Cardiac fibroblast (primary cell): ENCODE results near the gene EDARADD.

Experiments used
- DNase-seq, 2 donors: peaks; one replicate each; pipeline versions ENCODE4 v3.0.0 to v3.0.0-alpha.2; 2010; ENCODE audit warnings: low read depth in 2 of 2
- H3K4me3 ChIP-seq, 2 donors: replicated peaks in 1 of 2; 1 replicate in 1 of 2; 2 replicates in 1 of 2; pipeline ENCODE4 v1.5.1; 2011; ENCODE audit warnings: low read depth in 2 of 2, low read length in 2 of 2, mild to moderate bottlenecking in 2 of 2, moderate library complexity in 1 of 2
- TF ChIP-seq, protein P1 (sequence below): IDR thresholded peaks from one replicate; pipeline ENCODE4 v1.5.1; 2011; ENCODE audit warnings: low read depth, mild to moderate bottlenecking, low read length, inconsistent platforms

Gene EDARADD

DNA sequence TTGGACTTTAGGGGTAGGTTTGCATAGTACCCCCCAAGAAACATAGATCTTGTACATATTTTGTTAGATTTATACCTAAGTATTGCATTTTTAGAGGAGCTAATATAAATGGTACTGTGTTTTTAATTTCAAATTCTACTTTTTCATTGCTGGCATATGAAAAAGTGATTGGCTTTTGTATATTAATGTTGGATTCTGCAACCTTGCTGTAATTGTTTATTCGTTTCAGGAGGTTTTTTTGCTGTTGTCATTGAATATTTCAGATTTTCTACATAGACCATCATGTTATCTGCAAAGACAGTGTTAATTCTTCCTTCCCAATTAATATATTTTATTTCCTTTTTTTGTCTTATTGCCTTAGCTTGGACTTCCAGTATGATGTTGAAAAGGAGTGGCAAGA is 23.0 kb upstream of the EDARADD start:
- H3K4me3 ChIP-seq, result no peak overlapping the region
- TF ChIP-seq, protein P1, sequence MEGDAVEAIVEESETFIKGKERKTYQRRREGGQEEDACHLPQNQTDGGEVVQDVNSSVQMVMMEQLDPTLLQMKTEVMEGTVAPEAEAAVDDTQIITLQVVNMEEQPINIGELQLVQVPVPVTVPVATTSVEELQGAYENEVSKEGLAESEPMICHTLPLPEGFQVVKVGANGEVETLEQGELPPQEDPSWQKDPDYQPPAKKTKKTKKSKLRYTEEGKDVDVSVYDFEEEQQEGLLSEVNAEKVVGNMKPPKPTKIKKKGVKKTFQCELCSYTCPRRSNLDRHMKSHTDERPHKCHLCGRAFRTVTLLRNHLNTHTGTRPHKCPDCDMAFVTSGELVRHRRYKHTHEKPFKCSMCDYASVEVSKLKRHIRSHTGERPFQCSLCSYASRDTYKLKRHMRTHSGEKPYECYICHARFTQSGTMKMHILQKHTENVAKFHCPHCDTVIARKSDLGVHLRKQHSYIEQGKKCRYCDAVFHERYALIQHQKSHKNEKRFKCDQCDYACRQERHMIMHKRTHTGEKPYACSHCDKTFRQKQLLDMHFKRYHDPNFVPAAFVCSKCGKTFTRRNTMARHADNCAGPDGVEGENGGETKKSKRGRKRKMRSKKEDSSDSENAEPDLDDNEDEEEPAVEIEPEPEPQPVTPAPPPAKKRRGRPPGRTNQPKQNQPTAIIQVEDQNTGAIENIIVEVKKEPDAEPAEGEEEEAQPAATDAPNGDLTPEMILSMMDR, result no peak
- no peak for DNase-seq

DNA sequence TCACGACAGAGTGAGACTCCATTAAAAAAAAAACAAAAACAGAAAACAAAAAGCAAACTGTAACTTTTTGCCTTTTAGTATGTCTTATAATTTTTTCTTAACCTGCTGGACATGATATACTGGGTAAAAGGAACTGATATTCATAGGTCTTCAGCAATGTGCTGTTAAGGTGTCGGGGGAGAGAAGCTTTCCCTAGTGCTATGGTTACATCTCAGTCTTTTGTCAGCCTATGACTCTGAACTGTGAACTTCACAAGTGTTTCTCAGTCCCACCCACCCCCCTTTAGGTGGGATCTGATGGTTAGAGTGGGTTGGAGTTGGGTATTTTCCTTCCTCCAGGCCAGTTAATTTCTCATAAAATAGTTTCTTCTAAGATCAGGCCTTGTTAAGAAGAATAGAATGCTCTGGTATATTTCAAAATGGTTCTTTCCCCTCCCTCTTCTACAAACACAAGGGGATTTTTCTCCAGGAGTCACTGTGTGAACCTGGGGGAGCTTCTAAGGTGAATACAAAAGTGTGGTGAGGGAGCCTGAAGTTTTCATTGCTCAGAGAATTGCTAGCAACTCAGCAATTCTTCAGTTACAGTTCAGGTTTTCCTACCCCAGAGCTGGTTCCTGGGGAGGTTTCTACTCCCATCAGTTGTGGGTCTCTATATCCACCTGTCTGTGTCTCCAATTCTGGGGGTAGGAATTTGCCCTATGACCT is 16.1 kb upstream of the EDARADD start:
- TF ChIP-seq, protein P1, result no peak
- no peak for DNase-seq
- H3K4me3 ChIP-seq, result no peak overlapping the region

DNA sequence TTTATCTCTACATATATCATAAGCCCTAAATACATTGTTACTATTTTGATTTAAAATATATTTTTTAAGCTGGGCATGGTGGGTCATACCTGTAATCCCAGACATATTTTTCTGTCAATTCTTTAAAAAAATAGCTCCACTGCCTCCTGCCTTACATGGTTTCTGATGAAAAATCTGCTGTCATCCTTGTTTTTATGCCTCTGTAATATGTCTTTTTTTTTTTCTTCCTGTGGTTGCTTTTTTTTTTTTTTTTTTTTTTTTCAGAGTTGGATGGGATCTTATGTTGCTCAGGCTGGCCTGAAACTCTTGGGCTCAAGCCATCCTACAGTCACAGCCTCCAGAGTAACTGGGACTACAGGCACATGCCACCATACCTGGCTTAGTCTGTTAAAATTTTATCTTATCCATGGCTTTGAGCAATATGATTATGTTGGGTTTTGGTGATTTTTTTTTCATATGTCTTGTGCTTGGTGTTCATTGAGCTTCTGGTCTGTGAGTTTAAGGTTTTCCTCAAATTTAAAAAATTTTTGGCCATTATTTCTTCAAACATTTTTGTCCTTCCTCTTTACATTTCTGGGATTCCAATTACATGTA is 12.4 kb upstream of the EDARADD start:
- DNase-seq, result no peak
- TF ChIP-seq, protein P1, result no peak
- H3K4me3 ChIP-seq, result no peak overlapping the region

DNA sequence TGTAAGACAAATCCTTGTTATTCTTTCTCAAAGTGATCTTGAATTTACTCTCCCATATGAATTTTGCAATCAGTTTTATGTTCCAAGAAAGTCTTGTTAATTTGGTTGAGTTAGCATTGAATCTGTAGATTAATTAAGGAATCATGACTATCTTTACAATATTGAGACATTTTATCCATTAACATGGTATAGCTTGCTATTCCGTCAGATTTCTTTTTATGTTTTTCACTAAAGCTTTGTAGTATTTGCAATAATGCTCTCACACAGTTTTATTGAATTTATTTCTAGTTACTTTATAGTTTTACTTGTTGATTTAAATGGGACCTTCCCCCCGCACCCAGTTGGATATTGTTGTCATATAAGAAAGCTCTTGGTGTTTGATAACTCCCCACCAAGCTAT is 5.8 kb upstream of the EDARADD start:
- no peak overlapping the region for H3K4me3 ChIP-seq
- TF ChIP-seq, protein P1, result no peak
- no peak for DNase-seq

DNA sequence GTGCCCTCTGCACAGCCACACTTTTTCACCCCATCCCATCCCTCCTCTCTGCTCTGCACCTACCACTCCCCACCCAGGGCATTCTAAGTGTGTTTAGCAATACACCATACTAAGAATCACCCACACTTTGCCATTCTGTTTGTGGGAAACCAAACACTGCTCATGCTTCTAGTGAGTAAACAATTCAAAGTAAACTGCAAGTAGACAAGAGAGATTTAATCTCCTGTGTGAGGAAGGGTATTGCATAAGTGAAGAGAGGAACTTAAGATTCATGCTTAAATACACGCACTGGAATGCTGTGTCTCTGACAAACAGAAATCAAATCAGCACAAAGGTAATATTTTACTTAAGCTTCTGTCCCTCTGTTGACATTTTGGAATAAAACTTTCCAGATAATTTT is 4.8 kb upstream of the EDARADD start:
- no peak for DNase-seq
- TF ChIP-seq, protein P1, result no peak
- no peak overlapping the region for H3K4me3 ChIP-seq

DNA sequence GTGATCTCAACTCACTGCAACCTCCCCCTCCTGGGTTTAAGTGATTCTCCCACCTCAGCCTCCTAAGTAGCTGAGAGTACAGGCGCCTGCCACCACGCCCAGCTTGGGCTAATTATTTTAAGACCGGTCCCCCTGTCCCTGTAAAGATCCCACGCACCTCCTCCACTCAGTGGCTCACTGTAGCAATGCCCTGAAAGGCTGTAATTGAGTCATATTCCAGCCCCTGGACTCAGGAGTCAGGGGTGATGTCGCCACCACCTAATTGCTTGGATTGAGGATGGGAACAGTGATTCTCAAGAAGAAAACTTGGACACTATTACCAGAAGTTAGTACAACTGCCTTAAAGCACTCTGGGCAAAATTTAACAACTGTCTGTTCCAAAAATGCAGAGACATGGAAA is 3.1 kb upstream of the EDARADD start:
- TF ChIP-seq, protein P1, result no peak
- H3K4me3 ChIP-seq, result no peak overlapping the region

More for the DNA sequence above, 3.1 kb upstream of the EDARADD start:
- DNase-seq, result no peak
